IMR-90 (cell line): ENCODE results near the gene RNF14. TPM values are rescaled to one million over a fixed set of nuclear protein-coding genes. Genes with fewer than 3 reads are reported as not detected.

Experiments used
- ATAC-seq: fragments of 200-7000 bp; cut with Tn5 transposase; 2 replicates; pipeline ENCODE4 v1.9.1; 2020; ENCODE audit warnings: low read depth, mild to moderate bottlenecking, moderate library complexity
- BruUV-seq: library from RNA; stranded (reverse); fragments of 400-500 nt; replicated peaks from 2 replicates; lab custom pipeline; 2021; lab: Mats Ljungman, UMichigan
- CTCF ChIA-PET: fragments of 300-600 bp; formaldehyde crosslinking; extraction: SDS; loops from one replicate; lab custom pipeline; 2021; ENCODE audit warnings: antibody characterized with exemption; lab: Yijun Ruan, JAX
- POLR2A ChIA-PET: fragments of 300-600 bp; sonication (Branson Sonifier 250); formaldehyde crosslinking; loops from one replicate; lab custom pipeline; 2022; ENCODE audit warnings: antibody characterized with exemption; ENCODE audit not compliant: unreplicated experiment; lab: Charles Lee
- DNase-seq: peaks from one replicate; pipeline ENCODE4 v3.0.0; 2013
- H2AFZ ChIP-seq: replicated peaks from 2 replicates; pipeline ENCODE3; 2013; ENCODE audit warnings: low read length, mild to moderate bottlenecking; ENCODE audit not compliant: poor library complexity
- H2AK5ac ChIP-seq: 2 replicates; pipeline ENCODE4 v1.6.1; 2013; ENCODE audit warnings: low read depth, low read length, inconsistent platforms
- H2AK9ac ChIP-seq: replicated peaks from 2 replicates; pipeline ENCODE3; 2013; ENCODE audit warnings: mild to moderate bottlenecking, low read depth, low read length, moderate library complexity; ENCODE audit not compliant: poor library complexity
- H2BK120ac ChIP-seq: 2 replicates; pipeline ENCODE4 v1.6.1; 2013; ENCODE audit warnings: low read depth, low read length, inconsistent platforms
- H2BK15ac ChIP-seq: 3 replicates; pipeline ENCODE4 v1.6.1; 2013; ENCODE audit warnings: low read depth, low read length, inconsistent platforms
- H2BK20ac ChIP-seq: 2 replicates; pipeline ENCODE4 v1.6.1; 2013; ENCODE audit warnings: low read depth, mild to moderate bottlenecking, inconsistent platforms, low read length, moderate library complexity
- H2BK5ac ChIP-seq: 2 replicates; pipeline ENCODE4 v1.6.1; 2013; ENCODE audit warnings: mild to moderate bottlenecking, low read depth, low read length, inconsistent platforms; ENCODE audit not compliant: poor library complexity, severe bottlenecking
- H3K14ac ChIP-seq: replicated peaks from 2 replicates; pipeline ENCODE4 v1.6.1; 2013; ENCODE audit warnings: low read depth, low read length, inconsistent platforms
- H3K18ac ChIP-seq: 2 replicates; pipeline ENCODE4 v1.6.1; 2013; ENCODE audit warnings: low read depth, low read length, control low read depth
- H3K23ac ChIP-seq: 2 replicates; pipeline ENCODE4 v1.6.1; 2013; ENCODE audit warnings: low read depth, low read length, inconsistent platforms
- H3K27ac ChIP-seq: 2 replicates; pipeline ENCODE4 v1.5.1; 2013; ENCODE audit warnings: mild to moderate bottlenecking, control low read depth, low read length; ENCODE audit not compliant: insufficient read depth
- H3K27me3 ChIP-seq: 2 replicates; pipeline ENCODE4 v1.6.1; 2013; ENCODE audit warnings: low read length; ENCODE audit not compliant: control insufficient read depth, insufficient read depth
- H3K36me3 ChIP-seq: 2 replicates; pipeline ENCODE4 v1.6.1; 2013; ENCODE audit warnings: low read length, mixed read lengths; ENCODE audit not compliant: control insufficient read depth, insufficient read depth
- H3K4ac ChIP-seq: 2 replicates; pipeline ENCODE4 v1.6.1; 2013; ENCODE audit warnings: low read depth, low read length, inconsistent platforms
- H3K4me1 ChIP-seq: 2 replicates; pipeline ENCODE4 v1.6.1; 2013; ENCODE audit warnings: low read length, mixed read lengths; ENCODE audit not compliant: control insufficient read depth, insufficient read depth
- H3K4me2 ChIP-seq: 2 replicates; pipeline ENCODE4 v1.6.1; 2013; ENCODE audit warnings: low read depth, mild to moderate bottlenecking, control low read depth, low read length, moderate library complexity
- H3K4me3 ChIP-seq: 2 replicates; pipeline ENCODE4 v1.5.1; 2013; ENCODE audit warnings: low read depth, mild to moderate bottlenecking, control low read depth, low read length, moderate library complexity; ENCODE audit not compliant: insufficient read depth
- H3K56ac ChIP-seq: 2 replicates; pipeline ENCODE4 v1.6.1; 2013; ENCODE audit warnings: low read length, inconsistent platforms; ENCODE audit not compliant: insufficient read depth; ENCODE audit errors: extremely low read depth
- H3K79me1 ChIP-seq, 2 experiments: 2 replicates each; pipeline ENCODE4 v1.6.1; 2013; ENCODE audit warnings: low read length in 2 of 2, inconsistent platforms in 1 of 2, low read depth in 1 of 2
- H3K9ac ChIP-seq: 2 replicates; pipeline ENCODE4 v1.6.1; 2013; ENCODE audit warnings: low read depth, low read length, control low read depth
- H3K9me1 ChIP-seq: 2 replicates; pipeline ENCODE4 v1.6.1; 2013; ENCODE audit warnings: low read length, inconsistent platforms; ENCODE audit not compliant: insufficient read depth
- H3K9me3 ChIP-seq: 2 replicates; pipeline ENCODE4 v1.6.1; 2013; ENCODE audit warnings: low read length; ENCODE audit not compliant: control insufficient read depth, insufficient read depth
- H4K20me1 ChIP-seq: 2 replicates; pipeline ENCODE4 v1.6.1; 2013; ENCODE audit warnings: low read length, inconsistent platforms; ENCODE audit not compliant: insufficient read depth
- H4K5ac ChIP-seq: 2 replicates; pipeline ENCODE4 v1.6.1; 2013; ENCODE audit warnings: mild to moderate bottlenecking, low read depth, low read length, control low read depth
- H4K8ac ChIP-seq, 2 experiments: 2 replicates each; pipeline ENCODE4 v1.6.1; 2013; ENCODE audit warnings: low read depth in 2 of 2, low read length in 2 of 2, control low read depth in 1 of 2, inconsistent platforms in 1 of 2
- H4K91ac ChIP-seq: 2 replicates; pipeline ENCODE4 v1.6.1; 2013; ENCODE audit warnings: low read depth, low read length, inconsistent platforms; ENCODE audit not compliant: insufficient read depth
- BHLHE40 ChIP-seq: fragments of 150-350 bp; IDR thresholded peaks from 2 replicates; pipeline ENCODE4 v1.6.1; 2016; ENCODE audit warnings: mild to moderate bottlenecking, low read depth, low read length
- CHD1 ChIP-seq: IDR thresholded peaks from 2 replicates; pipeline ENCODE4 v1.6.1; 2012; ENCODE audit warnings: low read depth, low read length, improper control_type of control experiment
- MXI1 ChIP-seq: IDR thresholded peaks from 2 replicates; pipeline ENCODE4 v1.6.1; 2012; ENCODE audit warnings: low read depth, mild to moderate bottlenecking, low read length, moderate library complexity, borderline replicate concordance
- NFE2L2 ChIP-seq: fragments of 150-350 bp; IDR thresholded peaks from 2 replicates; pipeline ENCODE4 v1.6.1; 2016; ENCODE audit warnings: low read depth, mild to moderate bottlenecking, low read length
- RAD21 ChIP-seq: IDR thresholded peaks from 2 replicates; pipeline ENCODE4 v1.6.1; 2012; ENCODE audit warnings: low read length, improper control_type of control experiment
- SMC3 ChIP-seq: fragments of 150-350 bp; IDR thresholded peaks from 2 replicates; pipeline ENCODE4 v1.6.1; 2016; ENCODE audit warnings: low read depth, mild to moderate bottlenecking, antibody characterized with exemption, low read length, moderate library complexity
- WGBS, 2 experiments: methylation state at CpG; one replicate each; pipeline versions ENCODE4 v1.1.5 to v1.1.7; 2013; ENCODE audit warnings: missing lambda C conversion rate in 2 of 2; ENCODE audit not compliant: insufficient read length in 1 of 2; ENCODE audit errors: extremely low coverage in 2 of 2; 5-methylcytosine and 5-hydroxymethylcytosine counted together
- dilution Hi-C: fragments of 300-500 bp; cut with HindIII; formaldehyde crosslinking; loops from one replicate; pipeline ENCODE4 v1.14.3; 2018; ENCODE audit warnings: low sequenced_read_pairs; ENCODE audit not compliant: unreplicated experiment
- in situ Hi-C: fragments of 300-500 bp; cut with MboI; formaldehyde crosslinking; loops from 3 replicates; pipeline ENCODE4 v1.14.3; 2019; ENCODE audit warnings: low sequenced_read_pairs, inconsistent platforms, mixed read lengths
- intact Hi-C: fragments of 100-400 bp; cut with micrococcal nuclease; formaldehyde crosslinking; loops from 2 replicates; pipeline ENCODE4 v1.10.0; 2022
- polyA plus RNA-seq, 3 experiments: library from polyadenylated mRNA; depleted of rRNA; stranded (reverse); fragments of >200 nt; gene quantifications; 2 replicates each; pipeline ENCODE4 v1.2.3, GENCODE V29; 2012; ENCODE audit warnings: low replicate concordance in 1 of 3
- total RNA-seq: library from RNA; depleted of rRNA; stranded (reverse); fragments of >200 nt; gene quantifications from 2 replicates; pipeline ENCODE4 v1.2.3, GENCODE V29; 2012
- TF ChIP-seq, protein P1 (sequence below): fragments of 150-350 bp; IDR thresholded peaks from 2 replicates; pipeline ENCODE4 v1.6.1; 2016; ENCODE audit warnings: low read depth, mild to moderate bottlenecking, low read length, moderate library complexity, borderline replicate concordance

Gene RNF14
- total and polyA plus RNA-seq, 2 of the 4 experiments (the other 2 are of a cell fraction), result 36.1 to 106 TPM

DNA sequence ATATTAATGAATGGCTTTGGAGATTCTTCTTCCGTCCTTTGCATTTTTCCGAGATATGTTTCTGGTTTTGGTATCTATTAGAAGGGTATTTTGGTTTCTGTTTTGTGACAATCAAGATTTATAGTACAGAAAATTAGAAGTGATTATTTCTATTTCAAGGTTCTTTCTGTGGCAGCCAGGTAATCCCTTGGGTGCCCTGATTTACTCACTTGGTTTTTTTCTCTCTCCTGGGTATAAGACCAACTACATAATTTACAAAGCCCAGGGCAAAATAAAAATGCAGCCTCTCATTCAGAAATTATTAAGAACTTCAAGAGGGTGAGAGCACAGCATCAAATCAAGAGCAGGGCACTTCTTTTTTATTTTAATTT, 2.0 kb upstream of the RNF14 start:
- no peak overlapping the region for H3K4me3 ChIP-seq
- H3K27me3 ChIP-seq, result no peaks in the 10 kb centered on the region
- H3K79me1 ChIP-seq, result peaks cover 7 to 24% of the 10 kb centered on the region in 2 experiments; a peak in 2 of 4 replicates
- H4K5ac ChIP-seq, result no peak overlapping the region
- no peak overlapping the region for H3K56ac ChIP-seq
- ChIA-PET CTCF (interaction anchor here (2.9 kb wide), 1 partner anchor 275 kb away, joined by 8 read pairs; no protein-coding TSS in a partner anchor), POLR2A (no interaction called here)
- H2AK9ac ChIP-seq, result no peak overlapping the region
- H2AK5ac ChIP-seq, result no peak overlapping the region
- H3K4ac ChIP-seq, result no peak overlapping the region
- TF ChIP-seq BHLHE40 (no peak), MXI1 (no peak), RAD21 (no peak), NFE2L2 (no peak), CHD1 (no peak), SMC3 (no peak)
- TF ChIP-seq, protein P1, sequence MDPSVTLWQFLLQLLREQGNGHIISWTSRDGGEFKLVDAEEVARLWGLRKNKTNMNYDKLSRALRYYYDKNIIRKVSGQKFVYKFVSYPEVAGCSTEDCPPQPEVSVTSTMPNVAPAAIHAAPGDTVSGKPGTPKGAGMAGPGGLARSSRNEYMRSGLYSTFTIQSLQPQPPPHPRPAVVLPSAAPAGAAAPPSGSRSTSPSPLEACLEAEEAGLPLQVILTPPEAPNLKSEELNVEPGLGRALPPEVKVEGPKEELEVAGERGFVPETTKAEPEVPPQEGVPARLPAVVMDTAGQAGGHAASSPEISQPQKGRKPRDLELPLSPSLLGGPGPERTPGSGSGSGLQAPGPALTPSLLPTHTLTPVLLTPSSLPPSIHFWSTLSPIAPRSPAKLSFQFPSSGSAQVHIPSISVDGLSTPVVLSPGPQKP, result no peak
- peaks cover 3% of the 10 kb centered on the region; the same call in 1 of the 2 replicates for H3K9me1 ChIP-seq
- no peak overlapping the region for H2BK20ac ChIP-seq
- no peak overlapping the region for H2BK15ac ChIP-seq
- H4K20me1 ChIP-seq, result no peaks in the 10 kb centered on the region
- H3K27ac ChIP-seq, result no peak overlapping the region
- H3K18ac ChIP-seq, result no peak overlapping the region
- no peak for DNase-seq
- 0 out of 2 replicates have a peak, but pooled peaks cover 6% of the 10 kb centered on the region for H3K4me1 ChIP-seq
- no peak overlapping the region for H3K14ac ChIP-seq
- ATAC-seq, result no peak
- WGBS, 2 experiments, result no CpG with 5 or more reads among the region's 2 CpGs
- no peaks in the 10 kb centered on the region for H3K9me3 ChIP-seq
- no peak overlapping the region for H2BK5ac ChIP-seq
- in situ Hi-C loops (no loop called here), dilution Hi-C loops (no loop called here), intact Hi-C loops (no loop called here)
- BruUV-seq, result no TSS peak
- no peak overlapping the region for H2AFZ ChIP-seq
- H3K36me3 ChIP-seq, result peaks cover 3% of the 10 kb centered on the region; the same call in 1 of the 2 replicates
- H4K91ac ChIP-seq, result no peak overlapping the region
- H3K9ac ChIP-seq, result no peak overlapping the region
- H2BK120ac ChIP-seq, result no peak overlapping the region
- no peak overlapping the region for H3K4me2 ChIP-seq
- H4K8ac ChIP-seq, result no peak overlapping the region
- H3K23ac ChIP-seq, result no peak overlapping the region
